Body of pancreas (tissue), 4 donors: ENCODE measurements around the gene PPAT.
A peak's percentile ranks its signal among the peaks of the same experiment; 100 is the strongest.

Experiments used
- CTCF ChIP-seq, 7 experiments: fragments of 450-650 bp in 4 of 7; fragments of 200-600 bp in 3 of 7; sonication (generic) in 3 of 7; IDR thresholded peaks; one replicate each; pipeline ENCODE4 v1.5.1; 2016 to 2019; ENCODE audit warnings: antibody characterized with exemption in 7 of 7
- POLR2A ChIP-seq, 3 donors: fragments of 450-650 bp; IDR thresholded peaks; one replicate each; pipeline ENCODE4 v1.6.1; 2016; ENCODE audit warnings: antibody characterized with exemption in 3 of 3, mild to moderate bottlenecking in 2 of 3

- TF ChIP-seq CTCF (IDR thresholded peaks at IDR 0.05) (no peak), POLR2A (IDR thresholded peaks at IDR 0.05) (peak; percentile 49 to 87 (median 82))
These were observed 32.1 kb upstream of the PPAT start, which contains the start of gene SRP72 for GRCh38 chr4:56467284-56468096.
